ENCODE data around the gene ECHS1.
"Not testable (repeated sequence)": the region's sequence is repeated elsewhere in the genome, so short reads cannot be mapped to it uniquely, and the experiment has no call there.

ECHS1 gene

DNA sequence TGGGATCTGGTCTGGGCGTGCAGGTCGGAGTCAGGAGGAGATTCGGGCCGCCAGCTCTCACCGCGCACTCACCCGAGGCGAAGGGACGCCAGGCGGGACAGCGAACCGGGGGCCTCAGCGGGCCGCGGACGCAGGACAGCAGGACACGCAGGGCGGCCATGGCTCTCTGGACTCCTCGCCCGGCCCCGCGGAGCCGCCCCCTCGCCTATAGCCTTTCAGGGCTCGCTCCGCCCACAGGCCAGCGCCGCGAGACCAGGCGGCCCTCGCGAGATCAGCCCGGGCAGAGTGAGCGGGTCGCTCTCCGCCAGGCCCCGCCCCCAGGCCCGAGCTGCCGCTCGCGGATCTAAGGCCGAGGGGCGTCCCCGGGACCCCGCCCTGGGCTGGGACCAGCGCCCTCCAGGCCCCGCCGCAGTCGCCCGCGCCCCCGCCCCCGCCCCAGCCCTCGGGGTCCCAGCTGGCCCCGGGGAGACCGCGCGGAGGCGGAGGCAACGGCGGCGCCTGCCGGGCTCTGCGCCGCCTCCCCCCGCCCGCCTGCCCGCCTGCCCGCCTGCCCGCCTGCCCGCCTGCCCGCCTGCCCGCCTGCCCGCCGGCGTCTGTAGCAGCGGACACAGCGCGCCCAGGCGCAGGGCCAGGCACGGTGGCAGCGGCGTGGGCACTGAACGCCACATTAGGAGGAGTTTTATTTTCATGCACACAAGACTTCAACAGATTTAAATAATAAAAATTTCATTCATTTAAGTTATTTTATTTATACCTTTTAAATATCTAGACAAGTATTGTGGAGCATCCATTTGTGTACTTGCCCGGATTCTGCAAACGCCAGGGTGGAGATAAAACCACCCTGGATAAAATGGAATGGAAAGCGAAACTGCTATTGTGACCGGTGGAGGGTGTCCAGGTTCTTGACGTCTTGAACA is at the start of gene ECHS1:
ECHS1 (minus strand) TSS at position 181 of the 917 bp plus-strand sequence; CDS start at position 160, 21 bp downstream.
- DNase-seq: peak; percentile 97

DNA sequence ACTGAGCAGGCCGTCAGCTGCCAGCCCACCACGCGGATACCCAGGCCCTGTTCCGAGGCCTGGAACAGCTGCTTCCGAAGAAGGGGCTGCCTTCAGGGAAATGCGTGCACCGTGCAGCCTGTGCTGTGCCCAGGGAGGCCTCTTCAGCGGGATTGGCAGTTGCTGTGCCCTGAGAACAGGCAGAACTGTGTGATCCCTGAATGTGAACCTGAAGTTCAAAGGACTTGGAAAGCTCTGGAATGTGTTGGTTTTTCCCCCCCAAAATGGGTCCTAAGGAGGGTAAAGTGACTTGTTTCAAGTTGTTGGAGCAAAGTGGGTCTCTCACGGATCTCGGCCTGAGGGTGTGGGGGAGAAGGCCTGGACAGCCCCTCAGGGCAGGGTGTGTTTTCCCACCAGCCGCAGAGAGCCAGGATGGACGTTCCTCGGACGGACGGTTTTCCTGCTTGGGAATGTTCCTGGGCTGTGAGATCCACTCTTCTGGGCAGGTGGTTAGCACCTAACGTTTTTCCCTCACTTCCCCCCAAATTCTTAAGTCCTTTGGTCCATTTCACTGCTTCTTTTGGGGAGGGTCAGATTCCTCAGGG is 49.2 kb upstream of the ECHS1 start:
- no peak for DNase-seq

- DNase-seq: no peak
Measured at GRCh38 chr10:133421336-133422222, 48.4 kb upstream of the ECHS1 start.

- no peak for DNase-seq
Measured at GRCh38 chr10:133420579-133420978, 47.4 kb upstream of the ECHS1 start.

DNA sequence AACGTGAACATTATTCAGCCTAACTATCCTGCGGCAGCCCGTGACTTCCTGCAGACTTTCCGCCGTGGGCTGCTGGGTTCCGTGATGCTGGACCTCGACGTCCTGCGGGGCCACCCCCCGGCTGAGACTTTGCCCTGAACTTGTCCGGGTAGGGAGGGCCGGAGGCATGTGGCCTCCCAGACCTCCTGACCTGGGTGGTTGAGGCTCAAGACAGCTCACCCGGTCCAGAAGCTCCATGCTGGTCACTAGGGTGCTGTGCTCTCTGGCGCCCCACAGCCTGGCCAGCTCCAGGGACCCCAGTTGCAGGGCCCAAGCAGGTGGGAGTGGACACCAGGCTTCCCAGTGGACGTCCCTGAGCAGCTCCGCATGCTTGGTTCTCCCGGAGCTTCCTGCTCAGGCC is 46.9 kb upstream of the ECHS1 start:
- DNase-seq: no peak

DNA sequence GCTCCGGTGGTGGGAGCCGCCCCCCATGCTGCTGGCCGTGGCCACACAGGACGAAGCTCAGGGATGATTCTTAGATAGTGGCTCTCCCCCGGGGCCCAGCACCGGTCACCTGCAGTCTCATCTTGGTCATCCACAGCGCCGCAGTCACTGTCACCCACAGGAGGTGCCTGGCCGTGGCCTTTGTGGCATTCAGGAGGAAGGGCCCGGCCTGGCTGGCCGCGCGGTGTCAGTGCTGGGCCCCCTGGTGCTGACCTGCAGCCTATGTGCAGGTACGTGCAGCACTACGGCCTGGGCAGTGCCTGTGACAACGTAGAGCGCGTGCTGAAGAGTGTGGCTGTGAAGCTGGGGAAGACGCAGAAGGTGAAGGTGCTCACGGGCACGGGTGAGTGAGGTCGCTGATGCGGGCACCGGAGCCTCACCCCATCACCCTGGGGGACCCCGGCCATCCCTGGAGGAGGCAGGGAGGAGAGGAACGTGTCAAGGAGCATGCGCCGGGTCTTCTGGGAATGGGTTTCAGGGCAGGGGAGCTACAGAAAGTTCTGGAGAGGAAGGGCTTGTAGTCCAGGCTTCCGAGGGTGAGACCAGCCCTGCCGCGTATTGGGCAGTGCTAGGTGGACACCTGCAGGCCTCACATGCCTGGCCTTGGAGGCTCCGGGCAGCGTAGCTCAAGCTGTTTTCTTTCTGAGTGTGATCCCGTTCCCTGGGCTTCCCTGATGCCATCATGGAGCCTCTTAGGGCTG is 46.2 kb upstream of the ECHS1 start:
- no peak for DNase-seq

DNA sequence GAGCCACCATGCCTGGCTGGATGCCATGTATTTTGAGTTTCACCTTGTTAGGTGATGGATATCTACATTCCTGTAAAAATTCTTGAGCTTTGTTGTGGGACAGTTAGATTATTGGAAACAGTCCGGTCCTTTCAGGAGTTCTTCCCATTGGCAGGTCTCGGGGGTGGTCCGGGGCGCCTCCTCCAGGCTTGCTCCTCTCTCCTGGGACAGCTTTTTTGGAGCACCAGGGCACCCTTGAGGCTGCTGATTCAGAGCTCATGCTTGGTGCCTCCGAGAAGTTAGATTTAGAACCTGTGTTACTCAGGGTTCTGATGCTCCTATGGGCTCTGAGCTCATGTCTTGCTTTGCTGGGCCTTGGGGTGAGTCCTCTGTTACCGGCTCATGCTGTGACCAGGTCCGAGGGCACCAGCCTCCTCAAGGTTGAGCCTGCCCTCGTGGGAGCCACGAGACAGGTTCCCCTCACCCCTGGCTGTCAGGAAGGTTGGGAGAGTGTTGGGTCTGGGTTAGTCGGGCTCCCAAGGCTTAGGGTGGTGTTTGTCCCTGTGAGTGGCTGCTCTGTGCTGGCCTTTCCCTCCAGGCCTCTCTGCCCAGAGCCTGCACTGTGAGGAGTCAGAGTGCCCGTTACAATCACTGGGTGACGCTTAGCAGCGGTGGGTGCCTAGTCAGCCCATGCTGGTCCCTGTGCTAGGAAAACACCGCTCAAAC is 45.3 kb upstream of the ECHS1 start:
- no peak for DNase-seq

DNA sequence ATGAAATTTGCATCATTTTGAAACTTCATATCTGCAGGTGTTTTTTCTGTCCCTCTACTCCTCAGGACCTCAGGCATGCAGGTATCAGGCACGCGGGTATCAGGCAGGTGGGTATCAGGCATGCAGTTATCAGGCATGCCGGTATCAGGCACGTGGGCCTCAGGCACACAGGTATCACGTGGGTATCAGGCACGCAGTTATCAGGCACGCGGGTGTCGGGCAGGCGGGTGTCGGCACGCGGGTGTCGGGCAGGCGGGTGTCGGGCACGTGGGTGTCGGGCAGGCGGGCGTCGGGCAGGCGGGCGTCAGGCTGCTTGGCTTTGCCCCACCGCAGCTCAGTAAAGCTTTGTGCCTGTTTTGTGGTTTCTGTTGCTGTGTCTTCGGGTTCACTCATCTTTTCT is 42.6 kb upstream of the ECHS1 start:
- no peak for DNase-seq

DNA sequence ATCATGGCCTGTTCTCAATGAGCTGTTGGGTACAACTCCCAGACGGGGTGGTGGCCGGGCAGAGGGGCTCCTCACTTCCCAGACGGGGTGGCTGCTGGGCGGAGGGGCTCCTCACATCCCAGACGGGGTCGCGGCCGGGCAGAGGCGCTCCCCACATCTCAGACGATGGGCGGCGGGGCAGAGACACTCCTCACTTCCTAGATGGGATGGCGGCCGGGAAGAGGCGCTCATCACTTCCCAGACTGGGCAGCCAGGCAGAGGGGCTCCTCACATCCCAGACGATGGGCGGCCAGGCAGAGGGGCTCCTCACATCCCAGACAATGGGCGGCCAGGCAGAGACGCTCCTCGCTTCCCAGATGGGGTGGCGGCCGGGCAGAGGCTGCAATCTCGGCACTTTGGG is 41.2 kb upstream of the ECHS1 start:
- not testable (repeated sequence) for DNase-seq

GRCh38 chr10:133412381-133412711 is 39.2 kb upstream of the ECHS1 start:
- no peak for DNase-seq

- no peak for DNase-seq
Measured at GRCh38 chr10:133411523-133412380, 38.6 kb upstream of the ECHS1 start.

- no peak for DNase-seq
Measured at GRCh38 chr10:133405844-133406527, 32.8 kb upstream of the ECHS1 start.

GRCh38 chr10:133405272-133405671 is 32.1 kb upstream of the ECHS1 start:
- DNase-seq: no peak

- DNase-seq: peak; percentile 73
Measured at GRCh38 chr10:133403784-133404183, 30.6 kb upstream of the ECHS1 start.

DNA sequence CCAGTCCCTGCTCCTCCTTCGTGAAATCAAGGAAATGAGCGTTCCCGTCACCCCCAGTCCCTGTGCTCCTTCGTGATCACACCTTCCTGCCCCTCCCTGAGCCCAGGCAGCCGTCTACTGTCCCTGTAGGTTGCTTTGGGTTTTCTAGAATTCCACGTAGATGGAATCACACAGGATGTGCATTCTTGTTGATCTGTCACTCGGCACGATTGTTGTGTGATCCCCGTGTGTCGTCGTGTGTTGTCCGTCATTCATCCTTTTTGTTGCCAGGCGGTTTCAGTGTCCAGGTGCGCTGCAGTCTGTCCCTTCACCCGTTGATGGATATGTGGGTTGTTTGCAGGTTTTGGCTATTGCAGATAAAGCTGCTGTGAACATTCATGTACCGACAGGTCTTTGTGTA is 30.2 kb upstream of the ECHS1 start:
- no peak for DNase-seq

DNA sequence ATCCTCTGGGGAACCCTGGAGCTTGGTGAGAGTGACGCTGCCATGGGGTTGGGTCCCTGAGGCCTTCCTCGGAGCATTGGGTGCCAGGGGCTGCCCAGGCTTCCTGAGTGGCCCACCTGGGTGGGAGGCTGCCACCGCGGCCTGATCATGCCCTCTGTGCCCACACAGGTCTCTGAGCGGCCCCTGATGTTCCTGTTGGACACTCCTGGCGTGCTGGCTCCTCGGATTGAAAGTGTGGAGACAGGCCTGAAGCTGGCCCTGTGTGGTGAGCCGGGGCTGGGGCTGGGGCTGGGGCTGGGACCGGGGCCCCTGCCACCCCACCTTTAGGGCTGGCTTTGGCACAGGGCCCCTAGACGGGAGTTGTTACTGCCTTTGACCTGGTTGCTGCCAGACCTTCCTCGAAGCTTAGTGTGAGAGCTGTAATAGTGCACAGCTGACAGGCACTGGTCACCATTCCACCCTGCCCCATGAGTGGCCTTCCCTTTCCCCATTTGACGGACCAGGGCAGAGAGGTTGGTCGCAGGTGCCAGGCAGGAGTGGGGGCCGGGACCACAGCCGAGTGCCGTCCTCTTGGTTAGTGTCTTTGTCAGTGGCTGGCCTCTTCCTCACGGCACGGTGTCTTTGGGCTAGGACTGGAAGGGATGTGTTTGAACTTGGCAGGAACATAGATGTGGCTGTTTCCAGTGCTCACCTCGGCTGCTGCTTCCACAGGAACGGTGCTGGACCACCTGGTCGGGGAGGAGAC is 29.0 kb upstream of the ECHS1 start:
- no peak for DNase-seq

- no peak for DNase-seq
Measured at GRCh38 chr10:133401500-133401899, 28.3 kb upstream of the ECHS1 start.

DNA sequence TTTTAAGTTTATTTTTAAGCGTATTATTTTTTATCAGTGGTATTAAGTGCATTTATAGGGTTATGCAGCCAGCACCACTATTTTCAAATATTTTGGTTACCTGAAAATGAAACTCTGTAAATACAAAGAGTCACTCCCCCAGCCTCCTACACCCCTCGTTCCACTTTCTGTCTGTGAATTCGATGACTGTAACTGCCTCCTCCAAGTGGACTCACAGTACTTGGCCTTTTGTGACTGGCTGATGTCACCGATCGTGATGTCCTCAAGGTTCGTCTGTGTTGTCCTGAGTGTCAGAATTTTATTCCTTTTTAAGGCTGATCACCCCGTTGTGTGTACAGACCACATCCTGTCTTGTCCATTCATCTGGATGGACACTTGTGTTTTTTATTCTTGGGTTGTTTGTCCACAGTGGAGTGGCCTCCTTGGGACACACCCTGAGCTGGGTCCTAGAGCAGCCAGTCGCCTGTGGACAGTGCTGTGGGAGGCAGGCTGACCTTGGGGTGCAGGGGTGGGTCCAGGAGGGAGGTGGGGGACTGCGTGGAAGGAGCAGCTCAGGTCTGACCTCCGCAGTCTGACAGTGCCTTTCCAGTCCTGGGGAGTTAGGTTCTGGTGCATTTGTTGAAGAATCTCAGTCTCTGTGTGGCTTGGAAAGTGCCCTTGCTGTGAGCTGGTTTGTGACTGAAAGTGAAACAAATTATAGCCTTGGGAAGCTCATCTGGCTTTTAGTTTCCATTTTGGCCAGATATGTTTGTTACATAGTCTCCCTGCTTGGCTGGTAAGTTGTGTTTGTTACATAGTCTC is 27.7 kb upstream of the ECHS1 start:
- peak; percentile 79 for DNase-seq

- DNase-seq: no peak
Measured at GRCh38 chr10:133399123-133399601, 26.0 kb upstream of the ECHS1 start.
